ENCODE measurements around the gene PCAT6. TPM values are rescaled to one million over a fixed set of nuclear protein-coding genes. Genes with fewer than 3 reads are reported as not detected.

The PCAT6 gene
- total and polyA plus RNA-seq, 4 experiments from 2014 or later: 1.0 TPM; not detected in 3

GRCh38 chr1:202807451-202807925 lies 3.3 kb upstream of the PCAT6 start:
- intact Hi-C loops (cut with micrococcal nuclease): loop anchor here (5.0 kb wide), 1 partner anchor 200 kb away; the partner anchor contains the start of gene TMEM183A
- Mint-ChIP-seq H3K4me1 (peaks cover 35 to 73% (median 47%) of the 10 kb centered on the region in 4 donors), H3K4me3 (peak overlapping the region; percentile 77 to 94 (median 87)), H3K27ac (peak overlapping the region; percentile 35 to 82 (median 59)), H3K27me3 (peaks cover 0 to 1% of the 10 kb centered on the region in 2 donors), H3K9me3 (no peaks in the 10 kb centered on the region), H3K36me3 (peaks cover 0 to 11% of the 10 kb centered on the region in 2 donors)
- ChIA-PET POLR2A (ENCODE audit: partially characterized antibody) (interaction anchor here (0.9 to 1.8 kb wide), 7 partner anchors 9 to 120 kb away, joined by 3 to 9 read pairs (median 3); partner anchors contain the start of genes KLHL12 and RABIF), CTCF (ENCODE audit: partially characterized antibody) (no interaction called here)
- no peaks in the 10 kb centered on the region for H3K27me3 ChIP-seq (ENCODE audit: insufficient read depth, low read length)
- H3K4me3 ChIP-seq (ENCODE audit: low read length in 2 of 2): peak overlapping the region; percentile 13 to 65
- peak in 4 of 5 donors; percentile 27 to 53 (median 35) for DNase-seq
- no peaks in the 10 kb centered on the region for H3K9me3 ChIP-seq (ENCODE audit: control insufficient read depth in 1 of 2, low read length in 2 of 2)
- peak overlapping the region; percentile 63 for H3K27ac ChIP-seq (ENCODE audit: low read depth, low read length)
- H3K36me3 ChIP-seq (ENCODE audit: insufficient read depth, low read length): no peaks in the 10 kb centered on the region
- peaks cover 53% of the 10 kb centered on the region for H3K4me1 ChIP-seq (ENCODE audit: insufficient read depth, low read length)

- intact Hi-C loops (cut with micrococcal nuclease): loop anchor here (5.0 kb wide), 1 partner anchor 199 kb away; the partner anchor contains the start of gene TMEM183A
- peaks cover 33 to 67% (median 44%) of the 10 kb centered on the region in 4 donors for H3K4me1 Mint-ChIP-seq
- Histone ChIP-seq H3K4me3 (ENCODE audit: low read length in 2 of 2) (peak within 1 kb of the TSS; percentile 30 to 65), H3K9me3 (ENCODE audit: control insufficient read depth in 1 of 2, low read length in 2 of 2) (no peaks in the 10 kb centered on the region), H3K36me3 (ENCODE audit: insufficient read depth, low read length) (no peaks in the 10 kb centered on the region), H3K4me1 (ENCODE audit: insufficient read depth, low read length) (peaks cover 48% of the 10 kb centered on the region), H3K27me3 (ENCODE audit: insufficient read depth, low read length) (no peaks in the 10 kb centered on the region), H3K27ac (ENCODE audit: low read depth, low read length) (peak within 1 kb of the TSS; percentile 63)
- DNase-seq: peak; percentile 50 to 82 (median 54)
- peak within 1 kb of the TSS; percentile 77 to 94 (median 87) for H3K4me3 Mint-ChIP-seq
- CTCF ChIA-PET (ENCODE audit: partially characterized antibody): no interaction called here
- H3K27ac Mint-ChIP-seq: peak within 1 kb of the TSS; percentile 53 to 92 (median 82)
- peaks cover 0 to 1% of the 10 kb centered on the region in 2 donors for H3K27me3 Mint-ChIP-seq
- H3K9me3 Mint-ChIP-seq: no peaks in the 10 kb centered on the region
- peaks cover 0 to 11% of the 10 kb centered on the region in 2 donors for H3K36me3 Mint-ChIP-seq
- POLR2A ChIA-PET (ENCODE audit: partially characterized antibody): interaction anchor here (0.9 to 1.8 kb wide), 7 partner anchors 10 to 119 kb away, joined by 3 to 9 read pairs (median 3); partner anchors contain the start of genes KLHL12 and RABIF
These were observed 2.6 kb upstream of the PCAT6 start, which contains the start of gene KDM5B for GRCh38 chr1:202807926-202808757. KDM5B (minus strand) TSS chr1:202808421; CDS start chr1:202808305, 116 bp downstream.

GRCh38 chr1:202809597-202810159 lies 1.1 kb upstream of the PCAT6 start:
- CTCF ChIA-PET (ENCODE audit: partially characterized antibody): interaction anchor here (0.7 to 1.0 kb wide), 2 partner anchors 73 to 181 kb away, joined by 3 to 4 read pairs; no protein-coding TSS in a partner anchor

GRCh38 chr1:202810193-202810614 lies 550 bp upstream of the PCAT6 start:
- DNase-seq: no peak
- ChIA-PET POLR2A (ENCODE audit: partially characterized antibody) (interaction anchor here (0.6 to 1.9 kb wide), 8 partner anchors 10 to 468 kb away, joined by 3 to 13 read pairs (median 4); partner anchors contain the start of genes KLHL12, RABIF and UBE2T), CTCF (ENCODE audit: partially characterized antibody) (interaction anchor here (1.0 kb wide), 1 partner anchor 72 kb away, joined by 4 read pairs; no protein-coding TSS in a partner anchor)
- Histone ChIP-seq H3K27ac (ENCODE audit: low read depth, low read length) (peak overlapping the region; percentile 49), H3K4me1 (ENCODE audit: insufficient read depth, low read length) (peaks cover 41% of the 10 kb centered on the region), H3K4me3 (ENCODE audit: low read length in 2 of 2) (peak overlapping the region; percentile 88 to 93), H3K9me3 (ENCODE audit: control insufficient read depth in 1 of 2, low read length in 2 of 2) (no peaks in the 10 kb centered on the region), H3K27me3 (ENCODE audit: insufficient read depth, low read length) (no peaks in the 10 kb centered on the region), H3K36me3 (ENCODE audit: insufficient read depth, low read length) (no peaks in the 10 kb centered on the region)
- peaks cover 0 to 11% of the 10 kb centered on the region in 2 donors for H3K36me3 Mint-ChIP-seq
- H3K4me3 Mint-ChIP-seq: peak overlapping the region; percentile 89 to 97 (median 94)
- H3K4me1 Mint-ChIP-seq: peaks cover 31 to 50% (median 37%) of the 10 kb centered on the region in 4 donors
- H3K27me3 Mint-ChIP-seq: peaks cover 0 to 1% of the 10 kb centered on the region in 2 donors
- intact Hi-C loops (cut with micrococcal nuclease): loop anchor here (1.0 kb wide), 1 partner anchor 78 kb away; no protein-coding TSS in a partner anchor
- no peaks in the 10 kb centered on the region for H3K9me3 Mint-ChIP-seq
- peak overlapping the region; percentile 71 to 96 (median 89) for H3K27ac Mint-ChIP-seq

More at GRCh38 chr1:202809597-202810159, 1.1 kb upstream of the PCAT6 start:
- Mint-ChIP-seq H3K4me1 (peaks cover 32 to 56% (median 38%) of the 10 kb centered on the region in 4 donors), H3K9me3 (no peaks in the 10 kb centered on the region), H3K36me3 (peaks cover 0 to 11% of the 10 kb centered on the region in 2 donors), H3K4me3 (peak overlapping the region; percentile 83 to 97 (median 94)), H3K27ac (peak overlapping the region in 6 of 7 donors; percentile 49 to 86 (median 77)), H3K27me3 (peaks cover 0 to 1% of the 10 kb centered on the region in 2 donors)
- Histone ChIP-seq H3K4me1 (ENCODE audit: insufficient read depth, low read length) (peaks cover 46% of the 10 kb centered on the region), H3K27me3 (ENCODE audit: insufficient read depth, low read length) (no peaks in the 10 kb centered on the region), H3K4me3 (ENCODE audit: low read length in 2 of 2) (no peak overlapping the region), H3K27ac (ENCODE audit: low read depth, low read length) (no peak overlapping the region), H3K36me3 (ENCODE audit: insufficient read depth, low read length) (no peaks in the 10 kb centered on the region), H3K9me3 (ENCODE audit: control insufficient read depth in 1 of 2, low read length in 2 of 2) (no peaks in the 10 kb centered on the region)
- DNase-seq: no peak
- POLR2A ChIA-PET (ENCODE audit: partially characterized antibody): interaction anchor here (0.6 to 1.9 kb wide), 7 partner anchors 9 to 468 kb away, joined by 3 to 13 read pairs (median 5); partner anchors contain the start of genes KLHL12, RABIF and UBE2T
- intact Hi-C loops (cut with micrococcal nuclease): loop anchor here (1.0 to 5.0 kb wide), 2 partner anchors 79 to 198 kb away; partner anchors contain the start of gene TMEM183A

GRCh38 chr1:202811296-202812175 lies 782 bp downstream of the PCAT6 start:
- Histone ChIP-seq H3K27me3 (ENCODE audit: insufficient read depth, low read length) (no peaks in the 10 kb centered on the region), H3K4me1 (ENCODE audit: insufficient read depth, low read length) (peaks cover 28% of the 10 kb centered on the region), H3K27ac (ENCODE audit: low read depth, low read length) (peak overlapping the region; percentile 49), H3K4me3 (ENCODE audit: low read length in 2 of 2) (peak overlapping the region; percentile 88 to 93), H3K9me3 (ENCODE audit: control insufficient read depth in 1 of 2, low read length in 2 of 2) (no peaks in the 10 kb centered on the region), H3K36me3 (ENCODE audit: insufficient read depth, low read length) (no peaks in the 10 kb centered on the region)
- H3K27ac Mint-ChIP-seq: peak overlapping the region; percentile 24 to 95 (median 90)
- peak overlapping the region; percentile 89 to 97 (median 92) for H3K4me3 Mint-ChIP-seq
- intact Hi-C loops (cut with micrococcal nuclease): loop anchor here (1.0 kb wide), 1 partner anchor 463 kb away; the partner anchor contains the start of gene PPP1R12B
- CTCF ChIA-PET (ENCODE audit: partially characterized antibody): interaction anchor here (0.9 kb wide), 1 partner anchor 75 kb away, joined by 5 read pairs; no protein-coding TSS in a partner anchor
- POLR2A ChIA-PET (ENCODE audit: partially characterized antibody): interaction anchor here (1.3 to 1.9 kb wide), 6 partner anchors 13 to 157 kb away, joined by 4 to 13 read pairs (median 6); partner anchors contain the start of genes KLHL12 and RABIF
- peaks cover 18 to 37% (median 28%) of the 10 kb centered on the region in 4 donors for H3K4me1 Mint-ChIP-seq
- H3K9me3 Mint-ChIP-seq: no peaks in the 10 kb centered on the region
- no peaks in the 10 kb centered on the region for H3K27me3 Mint-ChIP-seq
- H3K36me3 Mint-ChIP-seq: peaks cover 0 to 8% of the 10 kb centered on the region in 2 donors
- peak in 3 of 5 donors; percentile 32 to 34 (median 34) for DNase-seq

All from CD4-positive, alpha-beta memory T cell (primary cell).